ENCODE measurements around the gene SFN.

GRCh38 chr1:26882696-26883463, 19.9 kb downstream of the SFN start:
- TF ChIP-seq CTCF (IDR thresholded peaks at IDR 0.05) (no peak), EP300 (IDR thresholded peaks at IDR 0.05) (no peak)

All from gastroesophageal sphincter (tissue), 3 donors.